ENCODE data around the gene POLR1H.

The POLR1H gene

DNA sequence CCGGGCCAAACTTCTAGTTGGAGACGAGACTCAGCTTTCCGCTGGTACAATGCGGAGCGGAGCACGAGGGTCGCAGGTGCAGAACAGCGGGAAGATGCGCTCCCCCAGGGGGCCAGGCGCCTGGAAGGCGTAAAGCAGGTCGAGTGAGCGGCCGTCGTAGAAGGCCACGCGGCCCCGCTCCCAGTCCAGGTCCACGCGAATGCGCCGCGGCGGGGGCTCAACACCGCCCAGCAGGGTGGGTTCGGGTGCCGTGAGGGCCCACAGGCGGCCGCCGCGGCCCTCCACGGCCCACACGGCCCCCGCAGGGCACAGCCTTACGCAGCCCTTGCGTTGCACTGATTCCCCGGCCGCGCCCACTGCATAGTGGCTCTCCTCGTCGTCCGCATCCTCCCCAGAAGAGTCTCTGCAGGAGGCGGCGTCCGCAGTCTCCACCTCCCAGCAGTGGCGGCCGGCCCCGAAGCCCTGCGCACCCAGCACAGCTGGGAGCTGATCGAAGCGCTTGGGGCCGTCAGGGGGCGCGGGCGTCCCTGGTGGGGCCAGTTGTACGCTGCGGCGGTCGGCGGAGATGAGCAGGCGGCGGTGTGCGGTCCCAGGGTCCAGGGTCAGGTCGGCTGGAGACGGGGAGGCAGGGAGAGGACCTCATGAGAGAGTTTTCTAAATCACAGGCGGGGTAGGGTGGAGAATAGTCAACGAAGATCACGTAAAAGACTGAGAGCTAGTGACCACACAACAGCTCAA, 10.2 kb downstream of the POLR1H start:
- ATAC-seq: no peak
- TF ChIP-seq ZNF70 (CRISPR knock-in tag; IDR thresholded peaks at IDR 0.05) (no peak), OSR1 (CRISPR knock-in tag; IDR thresholded peaks at IDR 0.05) (no peak), GLIS3 (CRISPR knock-in tag; IDR thresholded peaks at IDR 0.05) (no peak), ISL1 (CRISPR knock-in tag; IDR thresholded peaks at IDR 0.05) (no peak), TCF4 (CRISPR knock-in tag; IDR thresholded peaks at IDR 0.05; ENCODE audit: borderline replicate concordance) (no peak), RARB (CRISPR knock-in tag; IDR thresholded peaks at IDR 0.05) (no peak), ZC3H10 (CRISPR knock-in tag; IDR thresholded peaks at IDR 0.05) (no peak), CSDC2 (CRISPR knock-in tag; IDR thresholded peaks at IDR 0.05) (no peak), ZNF565 (CRISPR knock-in tag; conservative IDR thresholded peaks at IDR 0.05; ENCODE audit: low read depth) (no peak), ZFP3 (CRISPR knock-in tag; IDR thresholded peaks at IDR 0.05) (no peak), TOX (CRISPR knock-in tag; IDR thresholded peaks at IDR 0.05; ENCODE audit: borderline replicate concordance) (no peak), SNAI2 (CRISPR knock-in tag; IDR thresholded peaks at IDR 0.05) (no peak)
- TF ChIP-seq, protein P1, sequence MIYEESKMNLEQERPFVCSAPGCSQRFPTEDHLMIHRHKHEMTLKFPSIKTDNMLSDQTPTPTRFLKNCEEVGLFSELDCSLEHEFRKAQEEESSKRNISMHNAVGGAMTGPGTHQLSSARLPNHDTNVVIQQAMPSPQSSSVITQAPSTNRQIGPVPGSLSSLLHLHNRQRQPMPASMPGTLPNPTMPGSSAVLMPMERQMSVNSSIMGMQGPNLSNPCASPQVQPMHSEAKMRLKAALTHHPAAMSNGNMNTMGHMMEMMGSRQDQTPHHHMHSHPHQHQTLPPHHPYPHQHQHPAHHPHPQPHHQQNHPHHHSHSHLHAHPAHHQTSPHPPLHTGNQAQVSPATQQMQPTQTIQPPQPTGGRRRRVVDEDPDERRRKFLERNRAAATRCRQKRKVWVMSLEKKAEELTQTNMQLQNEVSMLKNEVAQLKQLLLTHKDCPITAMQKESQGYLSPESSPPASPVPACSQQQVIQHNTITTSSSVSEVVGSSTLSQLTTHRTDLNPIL (CRISPR knock-in tag; IDR thresholded peaks at IDR 0.05; ENCODE audit: low read depth): no peak
- TF ChIP-seq, protein P2, sequence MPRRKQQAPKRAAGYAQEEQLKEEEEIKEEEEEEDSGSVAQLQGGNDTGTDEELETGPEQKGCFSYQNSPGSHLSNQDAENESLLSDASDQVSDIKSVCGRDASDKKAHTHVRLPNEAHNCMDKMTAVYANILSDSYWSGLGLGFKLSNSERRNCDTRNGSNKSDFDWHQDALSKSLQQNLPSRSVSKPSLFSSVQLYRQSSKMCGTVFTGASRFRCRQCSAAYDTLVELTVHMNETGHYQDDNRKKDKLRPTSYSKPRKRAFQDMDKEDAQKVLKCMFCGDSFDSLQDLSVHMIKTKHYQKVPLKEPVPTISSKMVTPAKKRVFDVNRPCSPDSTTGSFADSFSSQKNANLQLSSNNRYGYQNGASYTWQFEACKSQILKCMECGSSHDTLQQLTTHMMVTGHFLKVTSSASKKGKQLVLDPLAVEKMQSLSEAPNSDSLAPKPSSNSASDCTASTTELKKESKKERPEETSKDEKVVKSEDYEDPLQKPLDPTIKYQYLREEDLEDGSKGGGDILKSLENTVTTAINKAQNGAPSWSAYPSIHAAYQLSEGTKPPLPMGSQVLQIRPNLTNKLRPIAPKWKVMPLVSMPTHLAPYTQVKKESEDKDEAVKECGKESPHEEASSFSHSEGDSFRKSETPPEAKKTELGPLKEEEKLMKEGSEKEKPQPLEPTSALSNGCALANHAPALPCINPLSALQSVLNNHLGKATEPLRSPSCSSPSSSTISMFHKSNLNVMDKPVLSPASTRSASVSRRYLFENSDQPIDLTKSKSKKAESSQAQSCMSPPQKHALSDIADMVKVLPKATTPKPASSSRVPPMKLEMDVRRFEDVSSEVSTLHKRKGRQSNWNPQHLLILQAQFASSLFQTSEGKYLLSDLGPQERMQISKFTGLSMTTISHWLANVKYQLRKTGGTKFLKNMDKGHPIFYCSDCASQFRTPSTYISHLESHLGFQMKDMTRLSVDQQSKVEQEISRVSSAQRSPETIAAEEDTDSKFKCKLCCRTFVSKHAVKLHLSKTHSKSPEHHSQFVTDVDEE (CRISPR knock-in tag; IDR thresholded peaks at IDR 0.05): no peak
- TF ChIP-seq, protein P3, sequence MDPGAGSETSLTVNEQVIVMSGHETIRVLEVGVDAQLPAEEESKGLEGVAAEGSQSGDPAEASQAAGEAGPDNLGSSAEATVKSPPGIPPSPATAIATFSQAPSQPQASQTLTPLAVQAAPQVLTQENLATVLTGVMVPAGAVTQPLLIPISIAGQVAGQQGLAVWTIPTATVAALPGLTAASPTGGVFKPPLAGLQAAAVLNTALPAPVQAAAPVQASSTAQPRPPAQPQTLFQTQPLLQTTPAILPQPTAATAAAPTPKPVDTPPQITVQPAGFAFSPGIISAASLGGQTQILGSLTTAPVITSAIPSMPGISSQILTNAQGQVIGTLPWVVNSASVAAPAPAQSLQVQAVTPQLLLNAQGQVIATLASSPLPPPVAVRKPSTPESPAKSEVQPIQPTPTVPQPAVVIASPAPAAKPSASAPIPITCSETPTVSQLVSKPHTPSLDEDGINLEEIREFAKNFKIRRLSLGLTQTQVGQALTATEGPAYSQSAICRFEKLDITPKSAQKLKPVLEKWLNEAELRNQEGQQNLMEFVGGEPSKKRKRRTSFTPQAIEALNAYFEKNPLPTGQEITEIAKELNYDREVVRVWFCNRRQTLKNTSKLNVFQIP (CRISPR knock-in tag; IDR thresholded peaks at IDR 0.05; ENCODE audit: borderline replicate concordance, low read depth): no peak
- TF ChIP-seq, protein P4, sequence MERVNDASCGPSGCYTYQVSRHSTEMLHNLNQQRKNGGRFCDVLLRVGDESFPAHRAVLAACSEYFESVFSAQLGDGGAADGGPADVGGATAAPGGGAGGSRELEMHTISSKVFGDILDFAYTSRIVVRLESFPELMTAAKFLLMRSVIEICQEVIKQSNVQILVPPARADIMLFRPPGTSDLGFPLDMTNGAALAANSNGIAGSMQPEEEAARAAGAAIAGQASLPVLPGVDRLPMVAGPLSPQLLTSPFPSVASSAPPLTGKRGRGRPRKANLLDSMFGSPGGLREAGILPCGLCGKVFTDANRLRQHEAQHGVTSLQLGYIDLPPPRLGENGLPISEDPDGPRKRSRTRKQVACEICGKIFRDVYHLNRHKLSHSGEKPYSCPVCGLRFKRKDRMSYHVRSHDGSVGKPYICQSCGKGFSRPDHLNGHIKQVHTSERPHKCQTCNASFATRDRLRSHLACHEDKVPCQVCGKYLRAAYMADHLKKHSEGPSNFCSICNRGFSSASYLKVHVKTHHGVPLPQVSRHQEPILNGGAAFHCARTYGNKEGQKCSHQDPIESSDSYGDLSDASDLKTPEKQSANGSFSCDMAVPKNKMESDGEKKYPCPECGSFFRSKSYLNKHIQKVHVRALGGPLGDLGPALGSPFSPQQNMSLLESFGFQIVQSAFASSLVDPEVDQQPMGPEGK (CRISPR knock-in tag; IDR thresholded peaks at IDR 0.05; ENCODE audit: borderline replicate concordance): no peak
- TF ChIP-seq, protein P5, sequence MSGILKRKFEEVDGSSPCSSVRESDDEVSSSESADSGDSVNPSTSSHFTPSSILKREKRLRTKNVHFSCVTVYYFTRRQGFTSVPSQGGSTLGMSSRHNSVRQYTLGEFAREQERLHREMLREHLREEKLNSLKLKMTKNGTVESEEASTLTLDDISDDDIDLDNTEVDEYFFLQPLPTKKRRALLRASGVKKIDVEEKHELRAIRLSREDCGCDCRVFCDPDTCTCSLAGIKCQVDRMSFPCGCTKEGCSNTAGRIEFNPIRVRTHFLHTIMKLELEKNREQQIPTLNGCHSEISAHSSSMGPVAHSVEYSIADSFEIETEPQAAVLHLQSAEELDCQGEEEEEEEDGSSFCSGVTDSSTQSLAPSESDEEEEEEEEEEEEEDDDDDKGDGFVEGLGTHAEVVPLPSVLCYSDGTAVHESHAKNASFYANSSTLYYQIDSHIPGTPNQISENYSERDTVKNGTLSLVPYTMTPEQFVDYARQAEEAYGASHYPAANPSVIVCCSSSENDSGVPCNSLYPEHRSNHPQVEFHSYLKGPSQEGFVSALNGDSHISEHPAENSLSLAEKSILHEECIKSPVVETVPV (CRISPR knock-in tag; IDR thresholded peaks at IDR 0.05): no peak

DNA sequence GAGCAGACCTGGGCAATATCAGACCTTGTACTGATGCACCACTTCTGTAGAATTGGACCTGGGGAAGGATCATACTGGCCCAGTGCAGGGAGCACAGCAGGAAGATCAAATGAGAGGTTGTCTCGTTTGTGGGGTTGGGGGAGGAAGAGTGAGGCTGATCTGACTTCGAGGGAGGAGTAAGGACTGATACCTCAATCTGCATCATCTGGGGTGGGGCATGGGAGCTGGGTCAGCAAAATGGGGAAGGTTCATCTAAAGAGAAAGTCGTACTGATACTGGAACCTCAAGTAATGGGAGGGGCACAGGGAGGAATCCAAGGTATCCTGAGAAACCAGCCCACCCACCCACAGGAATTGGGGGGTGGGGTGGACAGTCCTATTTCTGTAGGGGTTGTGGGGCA, 10.8 kb downstream of the POLR1H start:
- TF ChIP-seq TCF4 (CRISPR knock-in tag; IDR thresholded peaks at IDR 0.05; ENCODE audit: borderline replicate concordance) (no peak), ZFP3 (CRISPR knock-in tag; IDR thresholded peaks at IDR 0.05) (no peak), BACH2 (CRISPR knock-in tag; IDR thresholded peaks at IDR 0.05; ENCODE audit: borderline replicate concordance) (no peak), ZC3H10 (CRISPR knock-in tag; IDR thresholded peaks at IDR 0.05) (no peak), ZNF565 (CRISPR knock-in tag; conservative IDR thresholded peaks at IDR 0.05; ENCODE audit: low read depth) (no peak)
- TF ChIP-seq, protein P4 (CRISPR knock-in tag; IDR thresholded peaks at IDR 0.05; ENCODE audit: borderline replicate concordance): no peak
- ATAC-seq: no peak

All from SK-N-SH treated with all-trans-retinoic acid at 6 μM for 48 hours (cell line).